Measurements from ENCODE around the gene FSD1L.

Gene FSD1L

DNA sequence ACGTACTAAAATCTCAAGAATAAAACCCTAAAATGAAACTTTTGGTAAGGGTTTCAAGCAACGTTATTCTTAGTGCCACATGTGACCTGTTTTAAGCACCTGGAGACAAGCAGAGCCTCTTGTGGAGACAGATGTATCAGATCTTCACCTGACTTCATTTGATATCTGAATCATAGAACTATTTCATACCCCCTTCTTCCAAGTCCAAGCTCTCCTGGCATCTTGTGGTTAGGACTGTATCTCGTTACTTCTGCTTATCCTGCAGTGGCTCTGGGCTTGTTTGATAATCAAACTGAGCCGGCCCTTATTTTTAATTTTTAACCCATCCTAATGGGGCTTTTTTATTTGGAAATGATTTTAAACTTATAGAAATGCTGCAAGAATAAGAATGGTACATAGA is 11.1 kb upstream of the FSD1L start:
- DNase-seq = no peak

DNA sequence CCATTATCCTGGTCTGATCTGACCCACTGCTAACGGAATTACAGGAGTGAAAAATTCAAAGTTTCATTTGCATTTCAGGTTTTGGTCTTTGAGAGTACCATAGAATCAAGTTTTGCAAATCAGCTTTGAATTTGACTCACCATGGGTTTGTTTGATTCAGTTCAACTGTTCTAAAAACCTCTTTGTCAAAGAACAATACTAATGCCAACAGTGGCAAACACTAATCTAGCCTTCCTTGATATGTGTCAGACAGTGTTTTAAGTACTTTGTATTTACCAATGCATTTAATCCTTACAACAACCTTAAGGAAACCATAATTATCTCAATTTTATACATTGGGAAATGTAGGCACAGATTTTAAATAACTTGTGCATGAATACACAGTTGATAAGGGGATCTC is 10.1 kb upstream of the FSD1L start:
- no peak for DNase-seq

DNA sequence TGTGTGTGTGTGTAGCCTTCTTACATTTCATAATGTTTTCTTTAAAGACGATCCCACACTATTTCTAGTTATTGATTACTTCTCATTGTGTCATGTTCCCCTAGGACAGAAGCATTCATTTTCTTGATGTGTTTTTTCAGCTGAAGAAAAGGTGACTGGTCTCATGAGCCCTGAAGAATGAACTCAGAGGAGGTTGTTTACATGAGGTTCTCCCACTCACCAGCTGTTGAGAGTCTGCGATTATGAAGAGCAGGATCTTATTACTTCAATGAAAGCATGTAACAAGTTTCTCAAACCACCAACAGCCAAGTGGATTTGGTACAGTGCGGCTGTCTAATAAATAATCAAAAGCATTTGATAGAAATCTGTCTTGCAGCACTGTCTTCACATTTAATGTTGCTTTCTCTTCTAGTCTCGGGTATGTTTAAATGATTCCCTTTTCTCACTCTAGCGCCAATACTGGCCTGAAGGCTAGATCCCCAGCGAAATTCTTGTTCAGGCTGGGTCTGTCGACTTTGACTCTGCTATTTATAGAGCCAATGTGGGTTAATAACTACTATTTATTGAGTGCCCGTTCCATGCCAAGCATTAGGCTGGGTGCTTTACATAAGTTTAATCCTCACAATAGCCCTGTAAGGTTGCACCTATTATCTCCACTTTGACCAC is 9.6 kb upstream of the FSD1L start:
- no peak for DNase-seq

DNA sequence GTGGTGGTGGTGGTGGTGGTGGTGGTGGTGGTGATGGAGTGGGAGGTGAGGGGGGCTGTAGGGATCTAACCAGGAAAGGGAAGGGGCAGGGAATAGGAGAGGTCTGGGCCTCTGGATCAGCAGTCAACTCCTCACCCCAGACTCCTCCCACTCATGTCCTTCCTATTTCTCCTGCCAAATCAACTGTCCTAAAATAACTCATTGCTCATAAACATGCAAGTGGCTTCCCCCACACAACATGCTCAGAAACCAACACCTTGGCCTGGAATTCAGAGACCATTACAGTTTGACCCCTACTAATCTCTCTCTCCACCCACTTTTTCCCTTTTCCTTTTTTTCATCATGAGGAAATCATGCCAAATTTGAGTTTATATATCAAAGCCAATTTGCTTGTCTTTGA is 8.4 kb upstream of the FSD1L start:
- DNase-seq = no peak

DNA sequence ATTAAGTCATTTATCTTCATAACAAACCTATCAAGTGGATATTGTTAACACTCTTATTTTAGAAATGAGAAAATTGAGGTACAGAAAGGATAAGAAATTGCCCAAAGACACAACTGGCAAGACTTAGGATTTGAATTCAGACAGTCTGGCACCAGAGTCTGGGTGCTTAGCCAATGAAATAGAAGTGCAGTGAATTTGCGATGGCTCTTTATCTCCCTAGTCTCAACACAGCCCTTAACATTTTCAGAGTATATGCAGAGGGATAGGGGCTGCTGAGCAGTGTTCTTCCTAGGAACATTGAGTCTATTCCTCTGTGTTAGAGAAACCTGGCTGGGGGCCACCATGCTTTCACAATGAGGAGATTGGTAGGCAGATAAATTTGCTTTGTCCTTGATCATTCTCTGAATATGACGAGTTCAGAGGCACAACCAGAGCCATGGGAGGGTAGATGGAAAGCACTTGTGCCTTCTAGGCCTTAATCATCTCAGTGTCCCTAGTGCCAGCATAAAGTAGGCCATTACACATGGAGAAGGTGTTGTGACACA is 6.1 kb upstream of the FSD1L start:
- DNase-seq = no peak

DNA sequence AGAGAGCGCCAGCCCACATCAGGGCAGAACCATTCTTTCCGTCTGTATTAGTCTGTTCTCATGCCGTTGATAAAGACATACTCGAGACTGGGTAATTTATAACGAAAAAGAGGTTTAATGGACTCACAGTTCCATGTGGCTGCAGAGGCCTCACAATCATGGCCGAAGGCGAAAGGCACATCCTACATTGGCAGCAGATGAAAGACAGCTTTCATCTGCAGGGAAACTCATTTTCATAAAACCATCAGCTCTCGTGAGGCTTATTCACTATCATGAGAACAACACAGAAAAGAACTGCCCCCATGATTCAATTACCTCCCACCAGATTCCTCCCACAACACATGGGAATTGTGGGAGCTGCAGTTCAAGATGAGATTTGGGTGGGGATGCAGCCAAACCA is 4.7 kb upstream of the FSD1L start:
- DNase-seq = no peak

DNA sequence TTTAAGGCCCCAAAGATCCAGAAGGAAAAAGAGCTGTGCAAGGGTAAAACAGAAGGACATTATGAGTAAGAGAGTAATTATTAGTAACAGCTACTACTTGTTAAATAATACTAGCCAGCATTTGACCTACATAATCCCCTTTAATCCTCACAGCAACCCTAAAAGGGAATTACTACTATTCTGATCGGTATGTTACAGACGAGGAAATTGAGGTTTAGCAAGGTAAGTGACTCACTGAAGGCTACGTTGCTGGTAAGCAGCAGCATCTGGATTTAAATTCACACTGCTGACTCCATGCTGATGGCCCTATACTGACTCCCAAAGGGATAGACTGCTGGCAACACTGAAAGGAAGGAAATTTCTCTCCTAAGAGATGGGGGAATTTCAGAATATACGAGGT is 3.7 kb upstream of the FSD1L start:
- no peak for DNase-seq

DNA sequence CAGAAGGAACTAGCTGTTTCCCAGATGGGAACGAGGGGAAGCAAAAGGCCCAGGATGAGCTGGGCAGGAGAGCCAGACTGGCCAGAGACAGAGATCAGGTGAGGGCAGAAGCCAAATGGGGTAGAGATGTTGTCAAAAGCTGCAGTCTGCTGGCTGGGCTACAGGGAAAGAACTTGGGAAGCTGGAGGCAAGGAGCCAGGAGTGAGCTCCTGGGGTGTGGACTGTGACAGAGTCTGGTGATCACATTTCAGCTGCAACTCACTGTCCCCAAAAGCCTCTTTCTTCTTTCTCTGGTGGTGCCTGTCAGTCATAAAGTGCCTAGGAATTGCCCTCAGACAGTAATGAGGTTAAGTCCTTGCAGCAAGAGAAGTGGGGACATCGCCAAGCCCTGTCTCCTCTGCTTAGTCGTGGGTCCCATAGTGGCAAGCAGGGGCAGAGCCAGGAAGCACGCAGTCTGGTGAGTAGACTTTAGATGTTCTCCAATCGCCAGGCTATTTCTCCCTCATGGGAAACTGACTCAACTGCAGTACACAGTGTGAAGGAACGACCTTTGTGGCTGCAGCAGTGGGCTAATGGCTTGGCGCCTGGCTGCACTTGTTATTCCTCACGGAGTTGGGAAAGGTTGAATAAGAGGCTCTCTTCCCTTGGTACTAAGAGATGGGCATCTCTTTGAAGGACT is 2.5 kb upstream of the FSD1L start:
- no peak for DNase-seq

DNA sequence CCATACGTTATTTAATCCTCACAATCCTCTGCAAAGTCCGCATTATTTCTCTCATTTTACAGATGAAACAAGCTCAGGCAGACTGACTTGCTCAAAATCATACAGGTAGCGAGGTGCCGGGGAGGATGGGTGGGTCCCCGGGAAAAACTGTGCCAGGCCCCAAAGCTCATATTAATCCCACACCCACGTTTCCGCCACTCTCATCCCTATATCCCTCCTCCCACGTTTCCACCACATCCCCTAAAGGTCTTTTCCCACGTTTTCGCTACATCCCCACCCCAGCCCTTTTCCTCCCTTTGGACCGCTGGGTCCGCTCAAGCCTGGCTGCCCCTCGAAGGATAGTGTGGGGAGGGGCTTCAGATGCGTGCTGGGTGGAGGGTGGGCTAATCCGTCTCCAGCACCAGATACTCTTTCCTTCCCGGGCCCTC is 434 bp upstream of the FSD1L start:
- no peak for DNase-seq

DNA sequence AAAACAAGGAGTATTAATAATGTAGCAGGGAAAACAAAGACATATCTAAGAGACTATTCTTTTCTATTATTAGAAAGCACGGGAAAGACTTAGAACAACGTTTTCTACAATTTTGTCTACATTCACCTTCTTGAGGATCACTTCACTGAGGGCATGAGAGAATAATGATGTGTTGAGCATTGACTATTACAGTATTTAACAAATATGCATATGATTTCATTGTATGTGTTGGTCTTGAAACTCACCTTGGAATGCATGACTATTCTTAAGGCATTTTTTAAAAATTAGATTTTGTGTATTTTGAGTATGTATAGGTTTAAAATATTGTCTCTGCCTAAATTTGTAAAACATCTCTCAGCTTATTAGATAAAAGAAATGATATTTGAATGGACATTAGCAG is 1.2 kb downstream of the FSD1L start:
- DNase-seq = no peak

DNA sequence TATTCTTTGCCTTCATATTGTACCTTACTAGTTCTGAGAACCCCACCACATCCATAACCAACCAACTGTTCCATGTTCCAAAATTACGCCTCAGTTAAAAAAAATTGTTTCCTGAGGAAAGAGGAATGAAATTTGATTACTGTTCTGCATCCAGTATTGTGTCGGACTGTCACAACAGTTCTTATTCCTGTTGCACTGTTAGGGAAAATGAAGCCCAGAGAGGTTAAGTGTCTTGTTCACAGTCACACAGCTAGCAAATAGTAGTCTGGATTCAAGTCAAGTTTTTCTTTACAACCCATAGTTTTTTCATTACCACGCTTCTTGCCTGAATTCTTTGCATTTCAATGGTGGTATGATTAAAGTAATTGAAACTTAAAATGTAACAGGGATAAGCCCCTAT is 4.4 kb downstream of the FSD1L start:
- no peak for DNase-seq

DNA sequence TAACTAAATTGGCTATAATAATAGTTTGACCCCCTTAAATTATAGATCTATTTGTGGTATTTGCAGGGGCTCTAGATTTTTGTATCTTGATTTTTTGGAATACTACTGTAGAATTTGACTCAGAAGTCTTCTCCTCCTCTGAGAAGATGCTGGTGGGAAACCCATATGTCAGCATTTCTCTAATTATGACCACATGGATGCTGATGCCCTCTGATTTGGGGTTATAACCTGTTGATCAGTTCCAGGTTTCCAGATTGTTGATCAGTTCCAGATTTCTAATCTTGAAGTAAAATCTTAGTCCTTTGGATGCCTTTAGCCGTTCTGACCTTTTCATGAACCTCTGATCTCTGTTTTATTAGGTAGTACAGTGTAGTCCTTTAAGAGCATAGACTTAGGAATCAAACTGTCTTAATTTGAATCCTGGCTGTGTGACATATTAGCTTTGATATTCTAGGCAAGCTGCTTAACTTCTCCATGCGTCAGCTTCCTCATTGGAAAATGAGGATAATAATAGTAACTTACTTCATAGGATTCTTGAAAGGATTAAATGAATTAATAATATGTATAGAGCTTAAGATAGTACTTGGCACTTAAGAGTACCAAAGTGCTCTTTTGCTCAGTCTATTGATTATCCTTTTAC is 8.1 kb downstream of the FSD1L start:
- no peak for DNase-seq

DNA sequence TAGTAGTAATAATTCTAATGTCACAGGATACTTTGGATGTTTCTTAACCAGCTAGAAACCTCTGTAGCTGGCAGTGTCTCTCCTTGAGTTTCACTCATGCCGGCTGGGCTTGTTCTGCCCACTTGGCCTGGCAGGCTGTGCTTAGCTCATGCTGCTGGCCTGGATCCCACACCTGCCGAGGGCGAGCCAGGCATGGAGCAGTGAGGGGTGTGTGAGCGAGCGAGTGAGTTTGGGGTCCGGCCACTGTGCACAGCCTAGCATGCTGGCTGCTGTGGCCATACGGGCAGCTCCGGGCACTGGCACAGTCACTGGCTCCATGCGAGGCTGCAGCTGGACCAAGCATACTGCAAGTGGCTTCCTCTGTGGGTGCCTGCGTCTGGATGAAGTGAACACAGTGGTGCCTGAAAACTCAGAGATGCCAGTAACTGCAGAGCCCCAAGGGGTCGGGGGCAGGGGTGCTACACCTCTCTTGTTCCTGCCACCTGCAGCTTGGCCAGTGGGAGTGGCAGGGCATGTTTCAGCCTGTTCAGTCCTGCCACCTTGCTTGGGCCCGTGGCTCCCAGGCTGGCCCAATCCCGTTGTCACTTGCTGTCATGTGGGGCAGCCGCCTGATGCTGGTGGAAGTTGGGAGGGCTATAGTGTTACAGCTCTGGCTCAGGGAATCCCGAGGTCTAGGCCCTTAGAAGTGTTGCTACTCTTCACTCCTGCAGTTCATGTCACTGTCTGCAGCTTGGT is 9.9 kb downstream of the FSD1L start:
- no peak for DNase-seq

DNA sequence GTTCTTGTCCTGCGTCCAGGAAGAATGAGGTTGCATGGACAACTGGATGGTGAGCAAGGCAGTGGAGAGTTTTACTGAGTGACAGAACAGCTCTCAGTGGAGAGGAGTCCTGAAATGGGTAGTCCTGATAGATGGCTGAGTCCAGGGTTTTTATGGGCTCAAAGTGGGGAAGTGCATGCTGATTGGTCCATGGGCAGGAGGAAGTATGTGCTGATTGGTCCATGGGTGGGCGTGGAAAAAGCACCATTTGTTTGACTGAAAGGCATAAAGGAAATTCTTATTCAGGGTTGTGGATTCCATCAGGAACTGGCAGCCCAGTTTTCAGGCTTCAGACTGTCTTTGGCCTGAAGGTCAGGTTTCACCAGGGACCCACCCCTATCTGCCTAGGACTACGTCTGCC is 10.6 kb downstream of the FSD1L start:
- no peak for DNase-seq

DNA sequence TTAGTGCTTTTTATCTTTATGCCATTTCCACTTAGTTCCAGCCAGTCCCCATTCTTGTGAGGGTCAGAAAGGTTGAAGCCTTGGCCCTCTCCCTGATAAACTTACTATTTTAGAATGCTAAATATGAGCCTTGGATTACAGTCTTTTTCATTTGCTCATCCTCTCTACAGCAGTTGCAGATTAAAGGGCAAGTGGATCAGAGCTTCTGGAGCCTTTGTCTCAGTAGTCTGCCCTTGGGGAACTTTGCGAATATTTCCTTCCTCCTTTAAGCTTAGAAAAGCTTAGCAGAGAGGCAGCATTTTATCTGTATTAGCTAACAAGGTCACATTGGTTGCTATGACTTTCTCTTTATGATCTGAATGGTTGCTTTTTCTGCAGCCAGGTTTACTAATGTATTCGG is 11.5 kb downstream of the FSD1L start:
- DNase-seq = no peak

DNA sequence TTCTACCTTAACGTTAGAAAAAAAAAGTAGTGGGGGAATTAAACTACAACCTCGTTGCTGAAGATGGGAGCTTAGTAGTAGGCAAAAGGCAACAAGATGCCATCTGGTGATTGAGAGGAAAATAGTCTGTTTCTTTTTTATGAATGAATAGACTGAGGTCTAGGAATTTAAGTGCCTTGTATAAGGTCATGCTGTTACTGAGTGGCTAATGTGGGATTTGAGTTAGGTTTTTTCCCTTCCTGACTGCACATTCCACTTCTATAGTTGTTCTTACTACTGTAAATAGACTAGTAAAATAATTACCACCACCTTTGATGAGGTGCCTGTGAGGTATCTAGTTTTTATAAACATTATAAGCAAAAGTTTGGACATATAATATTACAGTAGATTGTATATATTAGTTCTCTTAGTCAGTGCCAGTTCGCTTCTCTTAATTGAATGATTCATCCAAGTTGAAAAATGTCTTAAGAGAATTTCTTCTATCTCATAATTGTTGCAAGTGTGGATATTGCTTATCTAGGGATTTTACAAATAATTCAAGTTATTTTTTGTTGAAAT is 19.1 kb downstream of the FSD1L start:
- no peak for DNase-seq

DNA sequence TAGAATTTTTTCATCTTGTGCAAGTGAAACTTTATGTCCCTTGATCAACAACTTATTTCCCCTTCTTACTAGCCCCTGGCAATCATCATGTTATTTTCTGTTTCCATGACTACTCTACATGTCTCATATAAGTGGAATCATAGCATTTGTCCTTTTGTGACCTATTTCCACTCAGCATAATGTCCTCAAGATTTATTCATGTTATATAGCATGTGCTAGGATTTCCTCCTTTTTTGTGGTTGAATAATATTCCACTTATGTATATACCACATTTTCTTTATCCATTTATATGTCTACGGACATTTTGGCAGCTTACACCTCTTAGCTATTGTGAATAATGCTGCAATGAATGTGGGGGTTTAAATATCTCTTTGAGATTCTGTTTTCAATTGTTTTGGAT is 21.0 kb downstream of the FSD1L start:
- DNase-seq = no peak

DNA sequence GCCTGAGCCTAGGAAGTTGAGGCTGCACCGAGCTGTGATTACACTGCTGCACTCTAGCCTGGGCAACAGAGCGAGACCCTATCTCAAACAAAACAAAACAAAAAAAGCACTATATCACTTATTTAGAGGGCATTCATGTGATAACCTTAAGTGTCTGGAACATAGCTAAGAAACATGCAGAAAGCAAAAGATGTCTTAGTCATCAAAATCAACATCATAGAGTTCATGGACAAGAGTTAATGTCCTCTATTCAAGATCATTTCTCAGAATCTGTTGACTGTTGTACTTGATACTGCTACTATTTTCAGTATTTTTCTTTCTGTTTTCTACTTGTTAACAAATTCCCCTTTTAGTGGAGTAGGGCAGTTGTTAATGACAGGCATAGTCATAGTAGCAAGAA is 25.4 kb downstream of the FSD1L start:
- DNase-seq = no peak

DNA sequence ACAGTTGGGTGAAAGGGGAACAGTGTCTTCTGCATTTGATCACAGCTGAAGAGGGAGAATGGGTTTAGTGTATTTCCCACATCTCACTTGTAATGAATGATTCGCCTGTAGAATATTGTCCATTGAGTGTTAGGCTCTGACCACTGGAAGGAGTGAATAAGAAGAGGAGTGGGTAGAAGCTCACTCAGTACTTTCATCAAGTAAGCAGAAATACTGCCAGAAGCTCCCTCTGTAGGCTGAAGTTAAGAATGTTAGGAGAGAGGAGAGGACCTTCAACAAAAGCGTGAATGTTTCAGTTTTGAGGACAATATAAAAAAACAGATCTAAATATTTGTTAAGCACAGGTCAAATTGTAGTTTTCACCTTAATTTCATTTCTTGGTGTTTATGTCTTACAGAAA is 27.5 kb downstream of the FSD1L start:
- DNase-seq = no peak

DNA sequence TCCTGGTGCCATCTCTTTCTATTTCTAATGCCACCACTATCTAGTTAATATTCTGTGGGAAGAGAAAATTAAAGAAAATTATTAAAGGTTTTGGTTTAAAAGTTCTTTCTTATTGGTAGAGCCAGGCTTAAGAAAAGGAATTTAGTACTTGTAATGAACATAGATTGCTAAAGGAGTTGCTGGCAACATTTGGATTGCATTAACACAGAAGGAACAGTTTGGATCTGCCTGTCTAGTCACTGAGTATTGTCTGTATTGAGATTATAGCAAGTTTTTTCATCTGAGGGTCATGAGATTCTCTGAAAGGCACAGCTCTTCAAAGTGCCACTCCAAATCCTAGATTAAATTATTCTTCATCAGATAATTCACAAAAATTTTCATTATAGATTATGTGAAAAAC is 32.0 kb downstream of the FSD1L start:
- no peak for DNase-seq

DNA sequence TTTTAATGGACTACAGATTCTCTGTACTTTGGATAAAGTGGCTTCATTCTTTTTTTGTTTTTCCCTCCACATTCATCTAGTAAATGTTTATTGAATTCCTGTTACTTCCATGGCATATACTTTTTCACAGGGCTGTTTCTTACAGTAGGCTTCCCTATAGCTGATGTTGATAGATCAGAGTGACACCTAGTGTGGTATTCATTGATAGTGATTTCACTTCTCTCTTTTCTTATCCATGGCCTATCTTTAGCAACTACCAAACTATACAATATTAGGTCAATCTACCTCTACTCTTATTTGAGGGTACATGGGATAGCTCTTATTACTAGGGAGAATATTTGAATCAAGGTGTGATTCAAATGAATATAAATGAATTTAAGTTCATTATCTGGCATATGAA is 35.8 kb downstream of the FSD1L start:
- DNase-seq = no peak

DNA sequence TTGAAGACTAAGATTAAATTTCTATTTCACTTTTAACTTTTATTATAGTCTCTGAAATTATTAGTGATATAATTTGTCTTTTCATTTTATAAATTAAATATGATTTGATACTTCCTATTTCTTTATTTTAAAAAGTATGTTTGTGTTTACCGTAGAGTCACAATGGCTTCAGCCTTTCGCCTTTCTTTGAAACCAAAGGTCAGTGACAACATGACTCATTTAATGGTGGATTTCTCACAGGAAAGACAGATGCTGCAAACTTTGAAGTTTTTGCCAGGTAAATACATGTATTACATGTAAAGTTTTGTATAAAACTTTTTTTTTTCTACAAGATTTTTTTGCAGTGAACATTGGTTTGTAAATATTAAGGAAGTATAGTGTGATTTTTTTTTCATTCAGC is 36.4 kb downstream of the FSD1L start:
- no peak for DNase-seq

DNA sequence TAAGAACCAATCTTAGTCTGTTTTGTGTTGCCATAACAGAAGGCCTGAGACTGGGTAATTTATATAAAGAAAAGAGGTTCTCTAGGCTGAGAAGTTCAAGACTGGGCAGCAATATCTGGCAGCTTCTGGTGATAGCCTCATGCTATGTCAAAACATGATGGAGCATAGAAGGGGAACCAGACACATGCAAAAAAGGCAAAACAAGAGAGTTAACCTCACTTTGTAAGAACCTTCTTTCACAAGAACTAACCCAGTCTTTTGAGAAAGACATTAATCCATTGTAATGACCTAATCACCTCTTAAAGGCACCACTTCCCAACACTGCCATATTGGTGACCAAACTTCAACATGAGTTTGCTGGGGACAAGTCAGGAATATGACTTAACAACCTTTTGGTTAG is 37.3 kb downstream of the FSD1L start:
- no peak for DNase-seq

All from stimulated activated naive CD4-positive, alpha-beta T cell (primary cell).